GM19328 (cell line): ENCODE results near the gene SPINT1.

Experiments used
- ATAC-seq: cut with Tn5 transposase; IDR thresholded peaks from one replicate; pipeline ENCODE4 v1.9.1; 2021; ENCODE audit warnings: mild to moderate bottlenecking, moderate library complexity; ENCODE audit not compliant: unreplicated experiment

Gene SPINT1

GRCh38 chr15:40891138-40891537, 47.3 kb downstream of the SPINT1 start:
- ATAC-seq = no peak

DNA sequence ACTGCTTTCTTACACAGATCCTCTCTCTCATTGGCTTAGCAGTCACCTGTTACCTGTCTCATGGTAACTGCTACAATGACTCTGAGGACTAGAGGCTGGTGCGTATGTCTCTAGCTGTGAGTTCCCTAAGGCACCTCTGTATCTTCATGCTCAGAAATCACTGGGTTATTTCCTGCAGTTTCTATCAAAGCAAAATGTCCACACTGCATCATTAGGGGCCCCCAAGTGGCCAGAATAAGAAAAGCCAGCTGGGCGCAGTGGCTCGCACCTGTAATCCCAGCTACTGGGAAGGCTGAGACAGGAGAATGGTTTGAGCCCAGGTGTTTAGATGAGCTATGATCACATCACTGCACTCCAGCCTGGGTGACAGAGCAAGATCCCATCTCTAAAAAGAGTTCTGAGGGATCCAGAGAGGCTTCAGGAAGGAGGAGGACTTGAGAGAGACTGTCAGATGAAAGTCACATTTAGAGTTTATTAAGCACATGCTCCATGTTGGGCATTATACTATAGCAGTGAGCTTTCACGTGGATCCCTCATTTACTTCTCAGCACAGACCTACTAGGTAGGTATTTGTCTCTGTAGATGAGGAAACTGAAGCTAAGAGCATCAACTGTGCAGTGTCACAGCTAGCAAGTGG, 48.1 kb downstream of the SPINT1 start:
- no peak for ATAC-seq

GRCh38 chr15:40892447-40893012, 48.7 kb downstream of the SPINT1 start:
- no peak for ATAC-seq

GRCh38 chr15:40893019-40893670, 49.3 kb downstream of the SPINT1 start:
- no peak for ATAC-seq

DNA sequence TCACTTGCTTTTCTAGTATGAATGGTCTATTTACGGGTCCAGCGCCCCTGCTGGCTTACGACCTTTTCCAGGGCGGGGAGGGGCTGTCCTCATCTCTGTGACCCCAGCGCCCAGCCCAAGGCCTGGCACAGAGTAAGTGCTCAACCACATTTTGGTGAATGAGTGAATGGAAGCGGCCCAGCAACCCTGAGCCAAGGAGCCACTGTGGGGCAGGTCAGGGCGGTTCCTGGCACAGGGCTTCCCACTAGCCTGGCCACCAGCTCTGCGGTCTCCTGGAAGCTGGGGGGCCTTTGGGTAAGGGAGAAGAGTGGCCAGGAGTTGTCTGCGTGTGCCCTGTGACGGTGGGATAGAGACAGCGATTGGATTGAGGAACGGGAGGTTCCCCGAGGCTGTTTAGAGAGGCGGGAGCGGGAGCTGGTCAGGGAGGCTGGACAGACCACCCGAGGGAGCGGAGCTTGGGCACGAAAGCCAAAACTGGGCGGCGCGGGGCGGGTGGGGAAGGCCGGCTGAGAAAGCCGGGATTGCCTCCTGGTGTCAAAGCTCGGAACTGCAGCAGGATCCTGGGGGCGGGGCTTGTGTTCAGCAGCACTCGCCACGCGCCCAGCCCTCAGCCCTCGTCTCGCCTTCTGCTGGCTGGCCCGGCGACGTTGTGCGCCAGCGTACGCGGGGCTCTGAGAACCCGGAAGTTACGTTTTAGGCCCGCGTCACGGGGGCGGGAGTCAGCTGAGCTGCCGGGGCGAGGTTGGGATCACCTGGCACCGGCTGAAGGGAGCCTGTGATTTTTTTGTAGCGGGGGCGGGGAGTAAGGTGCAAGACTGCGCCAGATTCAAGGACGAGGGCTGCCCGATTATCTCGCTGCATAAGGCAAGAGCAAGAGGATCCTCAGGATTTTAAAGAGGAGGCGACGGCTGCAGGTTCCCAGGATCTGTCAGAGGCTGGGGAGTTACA, 50.2 kb downstream of the SPINT1 start, which contains the start of gene VPS18:
Gene VPS18, plus strand, starts transcription at position 718 of the 948 bp plus-strand sequence. CDS start 319 bp downstream, outside the sequence.
- peak; percentile 89 for ATAC-seq

- ATAC-seq = no peak
Measured at GRCh38 chr15:40894681-40895448, 51.0 kb downstream of the SPINT1 start.

GRCh38 chr15:40899536-40900207, 55.8 kb downstream of the SPINT1 start:
- ATAC-seq = no peak

GRCh38 chr15:40900256-40901052, 56.6 kb downstream of the SPINT1 start:
- no peak for ATAC-seq

- ATAC-seq = no peak
Measured at GRCh38 chr15:40901053-40901443, 57.2 kb downstream of the SPINT1 start.

- no peak for ATAC-seq
Measured at GRCh38 chr15:40902605-40903561, 59.0 kb downstream of the SPINT1 start.

DNA sequence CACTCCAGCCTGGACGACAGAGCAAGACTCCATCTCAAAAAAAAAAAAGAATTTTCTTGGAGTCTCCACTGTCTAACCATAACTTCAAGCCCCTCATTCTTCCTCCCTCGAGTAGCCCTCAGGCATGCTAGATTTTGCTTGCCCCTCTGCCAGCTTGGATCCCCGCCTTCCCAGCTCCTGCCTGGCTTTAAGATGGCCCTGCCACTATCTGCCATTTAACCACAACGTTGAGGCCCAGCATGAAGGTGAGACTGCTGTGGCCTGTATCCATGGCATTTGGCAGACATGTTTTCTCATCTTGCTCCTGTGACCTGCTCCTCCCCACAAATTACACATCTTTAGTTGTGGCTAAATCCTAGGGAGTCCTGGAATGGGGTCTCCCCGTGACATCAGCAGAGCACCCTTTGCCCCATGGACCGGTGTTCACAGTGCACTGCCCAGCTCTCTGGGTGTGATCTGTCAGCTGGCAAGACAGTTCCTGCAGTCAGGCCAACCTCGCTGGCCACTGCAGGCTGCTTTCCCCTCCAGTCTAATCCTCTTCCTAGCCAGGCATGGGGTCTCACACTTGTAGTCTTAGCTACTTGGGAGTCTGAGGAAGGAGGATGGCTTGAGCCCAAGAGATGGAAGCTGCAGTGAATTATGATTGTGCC, 60.8 kb downstream of the SPINT1 start:
- no peak for ATAC-seq

DNA sequence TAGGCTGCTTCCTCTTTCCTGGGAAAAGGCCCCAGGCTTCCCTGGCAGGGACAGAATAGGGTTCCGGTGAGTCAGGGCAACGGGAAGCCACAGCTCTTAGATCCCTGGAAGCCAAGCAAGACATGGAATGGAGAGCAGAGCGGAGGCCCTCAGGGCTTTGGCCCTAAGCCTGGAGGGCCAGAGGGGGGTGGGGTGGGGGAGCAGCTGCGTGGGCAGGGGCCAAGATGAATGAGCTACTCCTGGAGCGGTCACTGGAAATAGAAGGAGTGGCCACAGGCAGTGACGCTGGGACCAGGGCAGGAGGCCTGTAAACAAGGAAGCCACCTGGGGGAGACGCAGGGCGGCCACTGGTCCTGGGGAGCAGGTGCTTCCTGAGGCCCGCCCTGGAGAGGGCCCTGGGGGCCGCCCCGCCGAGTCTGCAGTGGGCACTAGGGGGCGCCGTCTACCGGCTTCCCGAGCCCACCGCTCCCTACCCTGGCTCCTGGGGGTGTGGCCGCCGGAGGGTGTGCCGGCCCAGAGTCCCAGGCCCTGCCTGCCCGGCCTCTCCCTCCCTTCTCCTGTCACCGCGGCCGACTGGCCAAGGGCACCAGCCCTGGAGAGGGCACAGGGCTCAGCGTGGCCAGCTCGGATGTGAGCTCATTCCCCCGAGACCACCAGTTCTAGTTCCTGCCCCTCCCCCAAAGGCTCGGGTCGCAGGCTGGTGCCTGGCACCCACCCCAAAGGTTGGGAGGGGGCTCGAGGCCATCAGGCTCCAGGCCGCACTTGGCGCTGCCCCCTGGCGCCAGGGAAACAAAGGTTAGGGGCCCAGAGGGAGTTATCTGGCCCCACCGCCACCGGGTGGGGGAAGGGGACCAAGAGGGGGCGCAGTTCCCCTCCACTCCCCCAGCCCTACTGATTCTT, 62.5 kb downstream of the SPINT1 start:
- peak; percentile 63 for ATAC-seq

DNA sequence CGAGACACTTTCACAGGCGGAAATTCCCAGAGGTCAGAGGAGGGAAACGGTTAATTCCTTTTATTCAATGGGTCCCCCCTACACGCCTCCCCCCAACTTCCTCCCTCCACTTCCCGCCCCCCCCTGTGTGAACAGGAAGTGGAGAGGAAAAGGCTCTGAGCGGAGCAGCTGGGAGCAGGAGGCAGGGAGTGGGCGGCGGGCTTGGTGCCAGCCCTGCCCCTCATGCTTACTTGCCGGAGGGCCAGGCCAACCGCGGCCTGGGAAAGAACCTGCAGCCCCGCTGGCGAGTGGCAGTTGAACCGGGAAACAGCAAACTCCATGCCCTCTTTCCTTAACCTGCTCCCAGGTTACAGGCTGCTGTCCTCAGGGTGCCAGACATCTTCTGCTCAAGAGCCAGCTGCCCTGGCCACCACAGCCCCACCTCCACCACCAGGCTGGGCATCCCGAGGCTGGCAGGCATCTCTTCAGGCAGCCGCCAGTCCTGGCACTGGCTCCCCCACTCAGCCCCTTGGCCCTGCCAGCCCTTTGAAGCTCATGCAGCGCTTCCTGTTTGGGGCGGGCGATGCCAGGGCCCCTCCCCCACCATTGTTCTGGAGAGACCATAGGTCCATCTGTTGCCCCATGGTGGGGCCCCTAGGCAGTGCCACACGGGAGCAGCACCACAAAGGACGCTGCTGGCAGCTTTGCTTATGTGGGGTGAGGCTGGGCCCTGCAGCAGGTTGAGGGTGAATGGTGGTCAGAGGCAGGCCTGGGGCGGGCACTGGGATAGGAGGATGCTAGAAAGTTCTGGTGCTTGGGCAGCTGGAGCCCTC, 63.3 kb downstream of the SPINT1 start:
- ATAC-seq = no peak
